GM06990 (cell line): Measurements from ENCODE around the gene AKAP6.

Experiments
- DNase-seq: peaks from one replicate; pipeline ENCODE4 v3.0.0-alpha.2; 2011; ENCODE audit not compliant: insufficient read length; ENCODE audit errors: extremely low read depth
- H3K27me3 ChIP-seq: replicated peaks from 2 replicates; pipeline ENCODE4 v1.6.0; 2011; ENCODE audit warnings: low read length; ENCODE audit not compliant: control insufficient read depth, insufficient read depth
- H3K36me3 ChIP-seq: 2 replicates; pipeline ENCODE4 v1.5.1; 2011; ENCODE audit warnings: low read length; ENCODE audit not compliant: control insufficient read depth, insufficient read depth
- H3K4me3 ChIP-seq: replicated peaks from 2 replicates; pipeline ENCODE4 v1.5.1; 2011; ENCODE audit warnings: low read depth, mild to moderate bottlenecking, control low read depth, low read length
- CTCF ChIP-seq: IDR thresholded peaks from 2 replicates; pipeline ENCODE4 v1.5.1; 2011; ENCODE audit warnings: low read length, control low read depth, mild to moderate bottlenecking, inconsistent platforms; ENCODE audit not compliant: insufficient read depth, poor library complexity, severe bottlenecking

The AKAP6 gene

GRCh38 chr14:32413967-32414640, 85.0 kb downstream of the AKAP6 start:
- Histone ChIP-seq H3K4me3 (no peak overlapping the region), H3K27me3 (no peaks in the 10 kb centered on the region), H3K36me3 (no peaks in the 10 kb centered on the region)
- TF ChIP-seq CTCF, result no peak
- no peak for DNase-seq

- H3K36me3 ChIP-seq, result no peaks in the 10 kb centered on the region
- TF ChIP-seq CTCF, result no peak
- no peaks in the 10 kb centered on the region for H3K27me3 ChIP-seq
- no peak for DNase-seq
- H3K4me3 ChIP-seq, result no peak overlapping the region
These were observed 85.7 kb downstream of the AKAP6 start for GRCh38 chr14:32414808-32415255.

GRCh38 chr14:32417956-32418552, 89.0 kb downstream of the AKAP6 start:
- no peak for TF ChIP-seq CTCF
- Histone ChIP-seq H3K36me3 (no peaks in the 10 kb centered on the region), H3K27me3 (no peaks in the 10 kb centered on the region), H3K4me3 (no peak overlapping the region)
- no peak for DNase-seq

GRCh38 chr14:32419429-32419828, 90.3 kb downstream of the AKAP6 start:
- no peaks in the 10 kb centered on the region for H3K36me3 ChIP-seq
- H3K27me3 ChIP-seq, result no peaks in the 10 kb centered on the region
- no peak for TF ChIP-seq CTCF
- DNase-seq, result no peak
- no peak overlapping the region for H3K4me3 ChIP-seq

GRCh38 chr14:32421781-32422180, 92.7 kb downstream of the AKAP6 start:
- no peak for DNase-seq
- TF ChIP-seq CTCF, result no peak
- H3K36me3 ChIP-seq, result no peaks in the 10 kb centered on the region
- H3K4me3 ChIP-seq, result no peak overlapping the region
- no peaks in the 10 kb centered on the region for H3K27me3 ChIP-seq
